ENCODE results near the gene KCNAB1.

The KCNAB1 gene

GRCh38 chr3:156413293-156413892, 293.0 kb downstream of the KCNAB1 start:
- DNase-seq: no peak

- no peak for DNase-seq
Measured at GRCh38 chr3:156416846-156417558, 296.6 kb downstream of the KCNAB1 start.

GRCh38 chr3:156417559-156418132, 297.3 kb downstream of the KCNAB1 start:
- no peak for DNase-seq

GRCh38 chr3:156418428-156418827, 298.1 kb downstream of the KCNAB1 start:
- no peak for DNase-seq

GRCh38 chr3:156421534-156421933, 301.2 kb downstream of the KCNAB1 start:
- no peak for DNase-seq

- no peak for DNase-seq
Measured at GRCh38 chr3:156424758-156425157, 304.4 kb downstream of the KCNAB1 start.

- DNase-seq: no peak
Measured at GRCh38 chr3:156425651-156426050, 305.3 kb downstream of the KCNAB1 start.

GRCh38 chr3:156429125-156429524, 308.7 kb downstream of the KCNAB1 start:
- DNase-seq: no peak

- DNase-seq: no peak
Measured at GRCh38 chr3:156431334-156432124, 311.2 kb downstream of the KCNAB1 start.

GRCh38 chr3:156432563-156432962, 312.2 kb downstream of the KCNAB1 start:
- DNase-seq: no peak

- DNase-seq: no peak
Measured at GRCh38 chr3:156433138-156433537, 312.8 kb downstream of the KCNAB1 start.

GRCh38 chr3:156433910-156434309, 313.5 kb downstream of the KCNAB1 start:
- DNase-seq: no peak

GRCh38 chr3:156434921-156435320, 314.5 kb downstream of the KCNAB1 start:
- no peak for DNase-seq

GRCh38 chr3:156443079-156443478, 322.7 kb downstream of the KCNAB1 start:
- DNase-seq: no peak

- DNase-seq: no peak
Measured at GRCh38 chr3:156445117-156446090, 325.0 kb downstream of the KCNAB1 start.

GRCh38 chr3:156448300-156448699, 327.9 kb downstream of the KCNAB1 start:
- DNase-seq: peak in 3 of 5 experiments; percentile 13 to 48 (median 18)

GRCh38 chr3:156449710-156450574, 329.6 kb downstream of the KCNAB1 start:
- DNase-seq: peak in 1 of 5 experiments; percentile 15

- no peak for DNase-seq
Measured at GRCh38 chr3:156455839-156456238, 335.5 kb downstream of the KCNAB1 start.

GRCh38 chr3:156456771-156457224, 336.4 kb downstream of the KCNAB1 start:
- DNase-seq: no peak

GRCh38 chr3:156459434-156459833, 339.1 kb downstream of the KCNAB1 start:
- no peak for DNase-seq

GRCh38 chr3:156460206-156460611, 339.8 kb downstream of the KCNAB1 start:
- DNase-seq: no peak

Measured in T-helper 2 cell (primary cell).